ENCODE results near the gene EPYC. TPM values are rescaled to one million over a fixed set of nuclear protein-coding genes. Genes with fewer than 3 reads are reported as not detected.

Gene EPYC
- total and polyA plus RNA-seq, 10 of the 15 experiments (the other 5 are each of a cell fraction or from before 2014, with no cell fraction given), result not detected

GRCh38 chr12:90922145-90922627, 82.6 kb downstream of the EPYC start (continued):
- TF ChIP-seq ELK1 (IDR thresholded peaks at IDR 0.05; ENCODE audit: low read depth, low read length), result no peak
- no peak for TF ChIP-seq GABPA (IDR thresholded peaks at IDR 0.05; ENCODE audit: low read depth)
- TF ChIP-seq ZNF217 (IDR thresholded peaks at IDR 0.05), result no peak
- TF ChIP-seq SKIL (IDR thresholded peaks at IDR 0.05; ENCODE audit: low read depth, poor library complexity, severe bottlenecking), result no peak
- no peak for TF ChIP-seq MEF2B (IDR thresholded peaks at IDR 0.05; ENCODE audit: partially characterized antibody, poor library complexity, severe bottlenecking)
- TF ChIP-seq FOS (IDR thresholded peaks at IDR 0.05; ENCODE audit: borderline replicate concordance, extremely low read depth, insufficient read length), result no peak
- no peak for TF ChIP-seq ESRRA (IDR thresholded peaks at IDR 0.05; ENCODE audit: low read length)
- TF ChIP-seq POLR2A (IDR thresholded peaks at IDR 0.05; ENCODE audit: low read depth, low read length), result no peak
- TF ChIP-seq NFYB (IDR thresholded peaks at IDR 0.05; ENCODE audit: insufficient read depth, low read depth, low read length), result no peak
- no peak for TF ChIP-seq MLLT1 (IDR thresholded peaks at IDR 0.05)
- TF ChIP-seq BCL11A (IDR thresholded peaks at IDR 0.05; ENCODE audit: low read depth, low read length), result no peak
